HG03565 (cell line): ENCODE measurements around the gene PLEKHM3.

ENCODE experiments used
- ATAC-seq: cut with Tn5 transposase; IDR thresholded peaks from one replicate; pipeline ENCODE4 v1.9.1; 2021; ENCODE audit warnings: mild to moderate bottlenecking, moderate library complexity; ENCODE audit not compliant: unreplicated experiment

Gene PLEKHM3

GRCh38 chr2:207867056-207867455 lies 158.3 kb downstream of the PLEKHM3 start:
- no peak for ATAC-seq

- no peak for ATAC-seq
These were observed 160.1 kb downstream of the PLEKHM3 start for GRCh38 chr2:207865210-207865609.

- ATAC-seq: no peak
These were observed 162.0 kb downstream of the PLEKHM3 start for GRCh38 chr2:207863345-207863744.

- ATAC-seq: no peak
These were observed 163.5 kb downstream of the PLEKHM3 start for GRCh38 chr2:207861789-207862188.

GRCh38 chr2:207860685-207861084 lies 164.6 kb downstream of the PLEKHM3 start:
- ATAC-seq: no peak

- ATAC-seq: no peak
These were observed 169.7 kb downstream of the PLEKHM3 start for GRCh38 chr2:207855591-207855990.

- ATAC-seq: no peak
These were observed 170.6 kb downstream of the PLEKHM3 start for GRCh38 chr2:207854484-207855440.

GRCh38 chr2:207852791-207853190 lies 172.5 kb downstream of the PLEKHM3 start:
- no peak for ATAC-seq

- ATAC-seq: no peak
These were observed 175.9 kb downstream of the PLEKHM3 start for GRCh38 chr2:207849443-207849842.

- no peak for ATAC-seq
These were observed 176.8 kb downstream of the PLEKHM3 start for GRCh38 chr2:207848545-207848928.

- ATAC-seq: no peak
These were observed 177.4 kb downstream of the PLEKHM3 start for GRCh38 chr2:207847807-207848544.

GRCh38 chr2:207847098-207847806 lies 178.1 kb downstream of the PLEKHM3 start:
- no peak for ATAC-seq

GRCh38 chr2:207845202-207845864 lies 180.0 kb downstream of the PLEKHM3 start:
- ATAC-seq: no peak

GRCh38 chr2:207844648-207845047 lies 180.7 kb downstream of the PLEKHM3 start:
- no peak for ATAC-seq

- no peak for ATAC-seq
These were observed 185.2 kb downstream of the PLEKHM3 start for GRCh38 chr2:207840101-207840500.

GRCh38 chr2:207839575-207839974 lies 185.8 kb downstream of the PLEKHM3 start:
- ATAC-seq: no peak

GRCh38 chr2:207839028-207839427 lies 186.3 kb downstream of the PLEKHM3 start:
- ATAC-seq: no peak

GRCh38 chr2:207836521-207837133 lies 188.7 kb downstream of the PLEKHM3 start:
- no peak for ATAC-seq

GRCh38 chr2:207835805-207836204 lies 189.5 kb downstream of the PLEKHM3 start:
- no peak for ATAC-seq

- peak; percentile 97 for ATAC-seq
These were observed 192.0 kb downstream of the PLEKHM3 start for GRCh38 chr2:207833251-207833751.
